Sigmoid colon (tissue), 3 donors: ENCODE data around the gene PATJ.

Experiments used
- POLR2A ChIP-seq, 2 donors: fragments of 450-650 bp; IDR thresholded peaks; one replicate each; pipeline ENCODE4 v1.6.1; 2016; ENCODE audit warnings: antibody characterized with exemption in 2 of 2, mild to moderate bottlenecking in 2 of 2, moderate library complexity in 2 of 2
- TF ChIP-seq, protein P1 (sequence below), 4 experiments: fragments of 450-650 bp in 3 of 4; fragments of 200-600 bp in 1 of 4; IDR thresholded peaks; one replicate each; pipeline ENCODE4 v1.5.1; 2016 to 2019; ENCODE audit warnings: antibody characterized with exemption in 4 of 4, mild to moderate bottlenecking in 3 of 4, moderate library complexity in 2 of 4

DNA sequence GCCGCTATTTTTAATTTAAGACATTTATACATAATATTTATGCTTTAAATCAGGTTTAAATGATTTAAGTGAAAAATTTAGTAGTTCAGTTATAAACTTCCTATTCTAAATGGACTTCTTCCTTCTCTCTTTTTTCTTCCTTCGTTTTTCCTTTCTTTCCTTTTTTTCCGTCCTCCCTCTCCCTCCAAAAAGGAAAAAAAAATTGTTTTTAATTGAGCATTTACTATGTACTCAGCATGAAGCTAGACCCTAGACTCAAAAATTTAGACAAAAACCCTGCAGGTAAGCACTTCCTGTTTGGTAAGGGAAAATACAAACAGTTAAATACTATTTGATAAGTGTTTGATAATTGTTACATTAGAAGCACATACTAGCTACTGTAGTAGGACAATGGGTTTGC is 14.7 kb upstream of the PATJ start:
- no peak for TF ChIP-seq POLR2A (IDR thresholded peaks at IDR 0.05)
- TF ChIP-seq, protein P1, sequence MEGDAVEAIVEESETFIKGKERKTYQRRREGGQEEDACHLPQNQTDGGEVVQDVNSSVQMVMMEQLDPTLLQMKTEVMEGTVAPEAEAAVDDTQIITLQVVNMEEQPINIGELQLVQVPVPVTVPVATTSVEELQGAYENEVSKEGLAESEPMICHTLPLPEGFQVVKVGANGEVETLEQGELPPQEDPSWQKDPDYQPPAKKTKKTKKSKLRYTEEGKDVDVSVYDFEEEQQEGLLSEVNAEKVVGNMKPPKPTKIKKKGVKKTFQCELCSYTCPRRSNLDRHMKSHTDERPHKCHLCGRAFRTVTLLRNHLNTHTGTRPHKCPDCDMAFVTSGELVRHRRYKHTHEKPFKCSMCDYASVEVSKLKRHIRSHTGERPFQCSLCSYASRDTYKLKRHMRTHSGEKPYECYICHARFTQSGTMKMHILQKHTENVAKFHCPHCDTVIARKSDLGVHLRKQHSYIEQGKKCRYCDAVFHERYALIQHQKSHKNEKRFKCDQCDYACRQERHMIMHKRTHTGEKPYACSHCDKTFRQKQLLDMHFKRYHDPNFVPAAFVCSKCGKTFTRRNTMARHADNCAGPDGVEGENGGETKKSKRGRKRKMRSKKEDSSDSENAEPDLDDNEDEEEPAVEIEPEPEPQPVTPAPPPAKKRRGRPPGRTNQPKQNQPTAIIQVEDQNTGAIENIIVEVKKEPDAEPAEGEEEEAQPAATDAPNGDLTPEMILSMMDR (IDR thresholded peaks at IDR 0.05): no peak
